Keratinocyte (primary cell): ENCODE data around the gene CCNG2. TPM values are rescaled to one million over a fixed set of nuclear protein-coding genes. Genes with fewer than 3 reads are reported as not detected.

Source experiments
- DNase-seq: peaks from one replicate; pipeline ENCODE4 v3.0.0-alpha.2; 2011; ENCODE audit warnings: low read depth, missing footprints, low spot score
- FAIRE-seq: peaks from 2 replicates; lab custom pipeline; 2011; peaks lifted over from hg19 to GRCh38; lab: Jason Lieb, UNC
- H2AFZ ChIP-seq: 2 replicates; pipeline ENCODE4 v1.6.0; 2012; ENCODE audit warnings: low read length, control low read depth, inconsistent platforms; ENCODE audit not compliant: control insufficient read depth
- H3K27ac ChIP-seq: 2 replicates; pipeline ENCODE4 v1.5.1; 2011; ENCODE audit warnings: low read length; ENCODE audit not compliant: control insufficient read depth, insufficient read depth
- H3K27me3 ChIP-seq: 3 replicates; pipeline ENCODE4 v1.6.0; 2011; ENCODE audit warnings: low read length; ENCODE audit not compliant: control insufficient read depth, insufficient read depth; ENCODE audit errors: extremely low read depth
- H3K36me3 ChIP-seq, 2 experiments: 2 replicates in 1 of 2; 3 replicates in 1 of 2; pipeline ENCODE4 v1.5.1; 2011; ENCODE audit warnings: low read length in 2 of 2, mild to moderate bottlenecking in 1 of 2; ENCODE audit not compliant: control insufficient read depth in 2 of 2, insufficient read depth in 2 of 2; ENCODE audit errors: extremely low read depth in 1 of 2
- H3K4me1 ChIP-seq: 3 replicates; pipeline ENCODE4 v1.5.1; 2011; ENCODE audit warnings: low read length; ENCODE audit not compliant: control insufficient read depth, insufficient read depth; ENCODE audit errors: extremely low read depth
- H3K4me2 ChIP-seq: 3 replicates; pipeline ENCODE4 v1.6.0; 2011; ENCODE audit warnings: low read depth, low read length; ENCODE audit not compliant: control insufficient read depth, insufficient read depth; ENCODE audit errors: extremely low read depth
- H3K4me3 ChIP-seq, 3 experiments: fragments of 200-600 bp in 1 of 3; sonication (generic) in 1 of 3; 2 replicates in 2 of 3; 3 replicates in 1 of 3; pipeline ENCODE4 v1.5.1; 2011 to 2016; ENCODE audit warnings: low read length in 3 of 3, mild to moderate bottlenecking in 3 of 3, control low read depth in 2 of 3, inconsistent platforms in 1 of 3, low read depth in 1 of 3, mixed read lengths in 1 of 3, mixed run types in 1 of 3, moderate library complexity in 1 of 3; ENCODE audit not compliant: control insufficient read depth in 2 of 3, insufficient read depth in 2 of 3; ENCODE audit errors: extremely low read depth in 1 of 3
- H3K79me2 ChIP-seq: 2 replicates; pipeline ENCODE4 v1.6.0; 2012; ENCODE audit warnings: low read length; ENCODE audit not compliant: control insufficient read depth, insufficient read depth
- H3K9ac ChIP-seq: 3 replicates; pipeline ENCODE4 v1.6.0; 2011; ENCODE audit warnings: low read length; ENCODE audit not compliant: control insufficient read depth, insufficient read depth; ENCODE audit errors: extremely low read depth
- H3K9me1 ChIP-seq: 3 replicates; pipeline ENCODE4 v1.6.0; 2011; ENCODE audit warnings: low read length; ENCODE audit not compliant: control insufficient read depth, insufficient read depth; ENCODE audit errors: extremely low read depth
- H3K9me3 ChIP-seq: 2 replicates; pipeline ENCODE4 v1.5.1; 2012; ENCODE audit warnings: low read depth, low read length; ENCODE audit not compliant: control insufficient read depth
- H4K20me1 ChIP-seq: 3 replicates; pipeline ENCODE4 v1.6.0; 2011; ENCODE audit warnings: low read length; ENCODE audit not compliant: control insufficient read depth, insufficient read depth; ENCODE audit errors: extremely low read depth
- CTCF ChIP-seq, 3 experiments: IDR thresholded peaks in 1 of 3; conservative IDR thresholded peaks in 1 of 3; optimal IDR thresholded peaks in 1 of 3; 2 replicates in 2 of 3; 3 replicates in 1 of 3; pipeline versions ENCODE3 to v1.5.1; 2011; ENCODE audit warnings: low read length in 3 of 3, mild to moderate bottlenecking in 3 of 3, moderate library complexity in 2 of 3, control low read depth in 1 of 3, inconsistent platforms in 1 of 3; ENCODE audit not compliant: insufficient read depth in 2 of 3; ENCODE audit errors: extremely low read depth in 1 of 3
- EZH2 ChIP-seq: IDR thresholded peaks from one replicate; pipeline ENCODE4 v1.6.1; 2012; ENCODE audit warnings: inconsistent platforms, mild to moderate bottlenecking, low read length, moderate library complexity
- dilution Hi-C: fragments of 300-500 bp; cut with MboI; formaldehyde crosslinking; loops from one replicate; pipeline ENCODE4 v1.7.0; 2020; ENCODE audit warnings: low sequenced_read_pairs; ENCODE audit not compliant: extremely low pct_ligation_motif_present
- polyA plus RNA-seq, 5 experiments: library from polyadenylated mRNA; depleted of rRNA in 3 of 5; stranded (reverse) in 3 of 5; stranded (forward) in 1 of 5; unstranded in 1 of 5; fragments of >200 nt; gene quantifications; 1 replicate in 1 of 5; 2 replicates in 3 of 5; 3 replicates in 1 of 5; pipeline versions ENCODE4 v1.2.1 to v1.2.3, GENCODE V29; 2011 to 2012; ENCODE audit warnings: missing spikeins in 2 of 5, low read depth in 1 of 5, low replicate concordance in 1 of 5

The CCNG2 gene
- polyA plus RNA-seq, 1 donor (not counting 4 experiments of a cell fraction or from before 2014, with no cell fraction given) = 96.9 TPM

GRCh38 chr4:77146186-77147078 lies 10.6 kb upstream of the CCNG2 start:
- TF ChIP-seq EZH2 = no peak
- TF ChIP-seq CTCF (optimal IDR thresholded peaks at IDR 0.05 in 1 of 3, IDR thresholded peaks at IDR 0.05 in 1 of 3, conservative IDR thresholded peaks at IDR 0.05 in 1 of 3; ENCODE audit: extremely low read depth in 1 of 3, insufficient read depth in 2 of 3, low read length in 3 of 3) = no peak

GRCh38 chr4:77147079-77147782 lies 9.8 kb upstream of the CCNG2 start:
- Histone ChIP-seq H3K27ac (no peak overlapping the region), H3K27me3 (no peaks in the 10 kb centered on the region), H3K4me2 (no peak overlapping the region), H3K79me2 (no peaks in the 10 kb centered on the region), H3K9me1 (no peaks in the 10 kb centered on the region), H3K9ac (no peak overlapping the region), H3K4me3 (no peak overlapping the region), H3K36me3 (no peaks in the 10 kb centered on the region), H4K20me1 (no peaks in the 10 kb centered on the region), H3K4me1 (peaks cover 11% of the 10 kb centered on the region), H3K9me3 (no peaks in the 10 kb centered on the region), H2AFZ (peak overlapping the region; percentile 44)
- dilution Hi-C loops = no loop called here
- TF ChIP-seq CTCF (optimal IDR thresholded peaks at IDR 0.05 in 1 of 3, IDR thresholded peaks at IDR 0.05 in 1 of 3, conservative IDR thresholded peaks at IDR 0.05 in 1 of 3; ENCODE audit: extremely low read depth in 1 of 3, insufficient read depth in 2 of 3, low read length in 3 of 3) (no peak), EZH2 (no peak)
- DNase-seq (no peak), FAIRE-seq (peak; percentile 67)

More at GRCh38 chr4:77146186-77147078, 10.6 kb upstream of the CCNG2 start:
- Histone ChIP-seq H3K4me2 (peak overlapping the region; percentile 10), H3K9me1 (no peaks in the 10 kb centered on the region), H3K4me3 (no peak overlapping the region), H4K20me1 (no peaks in the 10 kb centered on the region), H3K4me1 (peaks cover 11% of the 10 kb centered on the region), H3K9me3 (no peaks in the 10 kb centered on the region), H2AFZ (peak overlapping the region; percentile 44), H3K27me3 (no peaks in the 10 kb centered on the region), H3K9ac (no peak overlapping the region), H3K36me3 (no peaks in the 10 kb centered on the region), H3K79me2 (no peaks in the 10 kb centered on the region), H3K27ac (peak overlapping the region; percentile 18)
- DNase-seq (no peak), FAIRE-seq (peak; percentile 74)
- dilution Hi-C loops = no loop called here
